Chondrocyte (in vitro differentiated cells): ENCODE data around the gene PNPLA5. TPM values are rescaled to one million over a fixed set of nuclear protein-coding genes. Genes with fewer than 3 reads are reported as not detected.
A peak's percentile ranks its signal among the peaks of the same experiment; 100 is the strongest.

Experiments used
- DNase-seq: peaks from one replicate; pipeline ENCODE4 v3.0.0; 2021; ENCODE audit warnings: mixed read lengths, low spot score
- H3K27ac Mint-ChIP-seq: one replicate; pipeline ENCODE4 v1.8.0; 2021; ENCODE audit warnings: mild to moderate bottlenecking, moderate library complexity, mixed read lengths; ENCODE audit not compliant: unreplicated experiment
- H3K27me3 Mint-ChIP-seq: 2 replicates; pipeline ENCODE4 v1.8.0; 2021; ENCODE audit warnings: low read depth, mixed read lengths
- H3K36me3 Mint-ChIP-seq: 2 replicates; pipeline ENCODE4 v1.8.0; 2021; ENCODE audit warnings: low read depth, mixed read lengths
- H3K4me1 Mint-ChIP-seq: 2 replicates; pipeline ENCODE4 v1.8.0; 2021; ENCODE audit warnings: low read depth, mild to moderate bottlenecking, mixed read lengths
- H3K4me3 Mint-ChIP-seq: one replicate; pipeline ENCODE4 v1.8.0; 2021; ENCODE audit warnings: mild to moderate bottlenecking, moderate library complexity, mixed read lengths; ENCODE audit not compliant: unreplicated experiment
- H3K9me3 Mint-ChIP-seq: 2 replicates; pipeline ENCODE4 v1.8.0; 2021; ENCODE audit warnings: low read depth, mixed read lengths
- total RNA-seq: library from RNA; stranded (reverse); gene quantifications from 3 replicates; pipeline ENCODE4 v1.2.1, GENCODE V29; 2021
- TF ChIP-seq, protein P1 (sequence below): fragments of 200-600 bp; sonication (generic); IDR thresholded peaks from 2 replicates; pipeline ENCODE4 v1.5.0; 2021; ENCODE audit warnings: antibody characterized with exemption, mild to moderate bottlenecking, moderate library complexity

The PNPLA5 gene
- total RNA-seq, 1 donor from 2014 or later: not detected

DNA sequence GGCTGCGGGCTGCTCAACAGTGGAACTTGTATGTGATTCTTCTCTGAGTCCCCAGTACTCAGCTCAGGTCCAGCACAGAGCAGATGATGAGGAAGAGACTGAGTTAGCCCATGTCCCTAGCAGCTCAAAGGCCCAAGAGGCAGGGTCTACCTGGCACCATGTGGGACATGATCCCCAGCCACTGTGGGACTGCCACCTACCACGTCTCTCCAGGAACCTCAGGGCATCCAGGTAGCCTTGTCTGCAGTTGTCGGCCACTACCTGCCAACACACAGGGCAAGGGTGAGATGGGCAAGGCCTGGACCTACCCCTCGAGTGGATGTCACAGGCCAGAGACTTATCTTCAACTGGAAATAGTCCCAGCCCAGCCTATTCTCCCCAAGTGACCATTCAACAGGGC, 4.4 kb downstream of the PNPLA5 start:
- Mint-ChIP-seq H3K36me3 (peaks cover 1% of the 10 kb centered on the region), H3K27ac (no peak overlapping the region), H3K27me3 (peaks cover 52% of the 10 kb centered on the region), H3K4me3 (no peak overlapping the region), H3K4me1 (peaks cover 3% of the 10 kb centered on the region), H3K9me3 (no peaks in the 10 kb centered on the region)
- peak; percentile 74 for DNase-seq
- TF ChIP-seq, protein P1, sequence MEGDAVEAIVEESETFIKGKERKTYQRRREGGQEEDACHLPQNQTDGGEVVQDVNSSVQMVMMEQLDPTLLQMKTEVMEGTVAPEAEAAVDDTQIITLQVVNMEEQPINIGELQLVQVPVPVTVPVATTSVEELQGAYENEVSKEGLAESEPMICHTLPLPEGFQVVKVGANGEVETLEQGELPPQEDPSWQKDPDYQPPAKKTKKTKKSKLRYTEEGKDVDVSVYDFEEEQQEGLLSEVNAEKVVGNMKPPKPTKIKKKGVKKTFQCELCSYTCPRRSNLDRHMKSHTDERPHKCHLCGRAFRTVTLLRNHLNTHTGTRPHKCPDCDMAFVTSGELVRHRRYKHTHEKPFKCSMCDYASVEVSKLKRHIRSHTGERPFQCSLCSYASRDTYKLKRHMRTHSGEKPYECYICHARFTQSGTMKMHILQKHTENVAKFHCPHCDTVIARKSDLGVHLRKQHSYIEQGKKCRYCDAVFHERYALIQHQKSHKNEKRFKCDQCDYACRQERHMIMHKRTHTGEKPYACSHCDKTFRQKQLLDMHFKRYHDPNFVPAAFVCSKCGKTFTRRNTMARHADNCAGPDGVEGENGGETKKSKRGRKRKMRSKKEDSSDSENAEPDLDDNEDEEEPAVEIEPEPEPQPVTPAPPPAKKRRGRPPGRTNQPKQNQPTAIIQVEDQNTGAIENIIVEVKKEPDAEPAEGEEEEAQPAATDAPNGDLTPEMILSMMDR: no peak

DNA sequence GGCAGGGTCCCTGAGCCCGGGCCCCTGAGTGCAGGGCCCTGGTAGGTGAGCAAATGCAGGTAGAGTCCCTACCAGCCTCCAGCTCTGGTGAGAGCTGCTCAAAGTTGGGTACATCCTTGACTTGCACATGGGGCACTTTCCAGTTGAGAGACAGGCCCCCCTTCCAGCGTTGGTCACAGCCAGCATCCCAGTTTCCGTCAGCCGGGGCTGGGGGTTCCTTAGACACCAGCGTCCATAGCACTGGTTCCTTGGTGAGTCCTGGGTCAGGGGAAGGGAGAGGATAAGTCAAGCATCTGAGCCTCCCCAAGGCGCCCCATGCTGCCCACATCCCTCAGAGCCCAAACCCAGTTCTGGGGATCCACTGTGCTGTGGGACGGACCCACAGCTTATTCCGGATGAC, 5.6 kb downstream of the PNPLA5 start:
- no peaks in the 10 kb centered on the region for H3K9me3 Mint-ChIP-seq
- peaks cover 1% of the 10 kb centered on the region for H3K36me3 Mint-ChIP-seq
- peak; percentile 69 for DNase-seq
- TF ChIP-seq, protein P1: no peak
- H3K27ac Mint-ChIP-seq: no peak overlapping the region
- H3K4me3 Mint-ChIP-seq: no peak overlapping the region
- peaks cover under 1% of the 10 kb centered on the region for H3K4me1 Mint-ChIP-seq
- H3K27me3 Mint-ChIP-seq: peaks cover 44% of the 10 kb centered on the region

DNA sequence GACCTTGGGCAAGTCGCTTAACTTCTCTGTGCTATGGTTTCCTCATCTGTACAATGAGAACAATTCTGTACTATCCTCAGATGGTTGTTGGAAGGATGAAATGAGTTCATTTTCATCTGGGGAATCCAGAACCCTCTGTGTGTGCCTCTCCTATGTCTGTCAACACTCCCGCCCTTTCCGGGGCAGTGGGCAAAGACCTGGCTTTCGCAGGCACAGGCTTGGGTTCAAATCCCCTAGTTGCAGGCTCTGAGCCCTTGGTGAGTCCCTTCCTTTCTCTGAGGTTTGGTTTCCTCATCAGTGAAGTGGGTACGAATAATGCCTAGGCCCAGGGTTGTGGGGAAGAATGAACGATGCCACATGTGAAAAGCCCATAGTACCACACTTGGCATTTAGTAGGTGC, 6.0 kb downstream of the PNPLA5 start:
- Mint-ChIP-seq H3K27me3 (peaks cover 41% of the 10 kb centered on the region), H3K36me3 (peaks cover 1% of the 10 kb centered on the region), H3K4me3 (no peak overlapping the region), H3K9me3 (no peaks in the 10 kb centered on the region), H3K27ac (no peak overlapping the region), H3K4me1 (no peaks in the 10 kb centered on the region)
- peak; percentile 53 for DNase-seq
- TF ChIP-seq, protein P1: no peak

DNA sequence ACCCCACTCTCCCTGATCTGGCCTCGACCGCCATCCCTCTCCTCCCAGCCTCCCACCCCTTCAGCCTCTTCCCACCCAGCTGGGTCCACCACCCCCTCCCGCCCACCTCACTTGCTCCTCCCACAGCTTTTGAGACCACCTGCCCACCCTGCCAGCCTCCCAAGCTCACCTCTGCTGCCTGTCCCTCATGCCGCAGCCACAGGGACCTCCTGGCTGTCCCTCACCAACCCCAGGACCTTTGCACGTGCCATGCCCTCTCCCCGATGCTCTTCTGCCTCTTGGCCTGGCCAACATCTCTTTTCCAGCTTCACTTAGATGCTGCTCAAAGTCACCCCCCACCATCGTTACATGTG, 6.5 kb downstream of the PNPLA5 start:
- DNase-seq: peak; percentile 59
- H3K4me3 Mint-ChIP-seq: no peak overlapping the region
- H3K9me3 Mint-ChIP-seq: no peaks in the 10 kb centered on the region
- TF ChIP-seq, protein P1: peak; percentile 52
- H3K4me1 Mint-ChIP-seq: no peaks in the 10 kb centered on the region
- H3K36me3 Mint-ChIP-seq: peaks cover 1% of the 10 kb centered on the region
- no peak overlapping the region for H3K27ac Mint-ChIP-seq
- H3K27me3 Mint-ChIP-seq: peaks cover 37% of the 10 kb centered on the region

DNA sequence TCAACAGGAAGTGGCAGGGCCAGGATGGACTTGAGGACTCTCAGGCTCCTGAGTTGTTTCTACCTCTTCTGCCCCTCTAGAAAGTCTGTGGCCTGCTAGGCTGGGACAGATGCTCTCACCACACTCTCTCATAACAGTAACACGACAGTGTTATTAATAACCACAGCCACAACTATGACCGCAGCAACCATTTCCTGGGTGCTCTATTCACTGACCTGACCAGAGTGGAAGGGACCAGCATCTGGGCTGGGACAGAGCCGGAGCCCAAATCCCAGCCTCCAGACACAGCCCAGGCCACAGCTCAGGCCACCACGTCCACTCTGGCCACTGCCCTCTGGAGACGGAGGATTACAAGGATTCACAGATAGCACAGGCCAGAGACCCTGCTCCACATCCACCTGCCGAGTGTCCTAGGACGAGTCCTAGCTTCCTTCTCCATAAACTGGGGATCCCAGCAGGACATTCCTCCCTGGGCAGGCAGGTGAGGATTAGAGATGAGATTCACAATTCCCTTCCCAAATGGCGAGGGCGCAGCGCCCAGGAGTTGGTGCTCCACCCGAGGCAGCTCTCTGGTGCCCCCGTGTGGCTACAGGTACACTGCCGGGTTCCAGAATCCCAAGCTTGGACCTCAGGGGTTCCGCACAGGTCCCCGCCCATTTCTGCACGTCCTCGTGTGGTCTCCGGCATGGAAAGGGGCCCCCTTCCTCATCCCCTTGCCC, 7.1 kb downstream of the PNPLA5 start:
- Mint-ChIP-seq H3K4me3 (no peak overlapping the region), H3K27ac (no peak overlapping the region), H3K9me3 (no peaks in the 10 kb centered on the region), H3K27me3 (peaks cover 35% of the 10 kb centered on the region), H3K36me3 (peaks cover 1% of the 10 kb centered on the region), H3K4me1 (no peaks in the 10 kb centered on the region)
- DNase-seq: peak; percentile 73
- TF ChIP-seq, protein P1: peak; percentile 88
